ENCODE measurements around the gene NUAK1.

The NUAK1 gene

GRCh38 chr12:106108185-106108835 lies 30.4 kb downstream of the NUAK1 start:
- DNase-seq, result no peak

- no peak for DNase-seq
These were observed 31.2 kb downstream of the NUAK1 start for GRCh38 chr12:106107566-106107965.

DNA sequence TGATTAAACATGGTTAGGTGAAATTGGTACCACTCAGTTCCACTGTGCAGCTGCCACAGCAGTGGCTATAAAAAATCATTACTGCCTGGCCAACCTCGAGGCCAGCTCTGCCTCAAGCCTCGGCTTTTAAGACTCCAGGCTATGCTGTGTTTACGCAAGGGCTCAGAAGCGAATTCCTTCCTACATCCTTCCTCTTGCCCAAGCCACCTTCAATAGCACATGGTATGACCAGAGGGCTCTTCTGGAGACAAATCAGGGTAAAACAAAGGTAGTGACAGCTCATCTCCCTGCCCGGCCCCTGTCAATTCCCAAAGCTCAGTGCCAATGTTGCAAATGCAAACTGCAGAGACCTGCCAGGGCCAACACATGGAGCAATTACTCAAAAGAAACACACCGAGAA lies 31.9 kb downstream of the NUAK1 start:
- DNase-seq, result no peak

DNA sequence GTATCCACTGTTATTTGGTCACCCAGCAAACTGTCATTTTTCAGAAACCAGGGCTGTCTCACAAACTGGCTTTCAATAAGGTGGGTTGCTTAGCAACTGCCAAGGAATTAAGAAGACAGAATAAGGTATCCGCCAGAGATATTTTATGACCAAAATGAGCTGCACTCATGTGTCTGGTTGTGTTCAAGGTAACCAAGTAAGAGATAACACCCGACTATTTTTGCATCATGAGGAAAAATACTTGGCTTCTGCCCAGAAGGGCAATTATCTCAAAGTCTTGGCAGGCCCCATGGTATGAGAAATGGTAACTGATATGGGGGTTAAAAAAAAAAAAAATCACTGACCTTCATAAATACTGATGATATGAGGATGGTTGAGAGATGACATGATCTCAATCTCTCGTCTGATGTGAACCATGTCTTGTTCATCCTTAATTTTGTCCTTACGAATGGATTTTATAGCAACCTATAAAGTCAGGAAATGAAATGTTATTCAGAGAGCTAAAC lies 32.6 kb downstream of the NUAK1 start:
- DNase-seq, result no peak

GRCh38 chr12:106101803-106102202 lies 37.0 kb downstream of the NUAK1 start:
- no peak for DNase-seq

- no peak for DNase-seq
These were observed 40.0 kb downstream of the NUAK1 start for GRCh38 chr12:106098691-106099200.

DNA sequence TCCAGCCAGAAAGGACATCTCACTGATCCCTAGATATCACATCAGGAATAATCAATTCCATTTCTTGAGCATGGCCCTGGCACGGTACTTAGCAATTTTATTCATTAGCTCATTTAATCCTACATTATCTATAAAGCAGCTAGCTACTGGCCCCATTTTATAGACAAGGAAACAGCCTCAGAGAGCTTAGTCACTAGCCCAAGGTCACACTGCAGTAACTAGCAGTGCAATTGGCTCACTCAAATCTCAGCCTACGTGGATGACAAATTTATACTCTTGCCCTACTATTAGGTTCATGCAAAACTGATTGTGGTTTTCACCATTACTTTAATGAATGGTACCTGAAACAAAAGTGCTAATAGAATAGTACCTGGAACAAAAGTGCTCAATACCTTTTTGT lies 41.7 kb downstream of the NUAK1 start:
- DNase-seq, result no peak

DNA sequence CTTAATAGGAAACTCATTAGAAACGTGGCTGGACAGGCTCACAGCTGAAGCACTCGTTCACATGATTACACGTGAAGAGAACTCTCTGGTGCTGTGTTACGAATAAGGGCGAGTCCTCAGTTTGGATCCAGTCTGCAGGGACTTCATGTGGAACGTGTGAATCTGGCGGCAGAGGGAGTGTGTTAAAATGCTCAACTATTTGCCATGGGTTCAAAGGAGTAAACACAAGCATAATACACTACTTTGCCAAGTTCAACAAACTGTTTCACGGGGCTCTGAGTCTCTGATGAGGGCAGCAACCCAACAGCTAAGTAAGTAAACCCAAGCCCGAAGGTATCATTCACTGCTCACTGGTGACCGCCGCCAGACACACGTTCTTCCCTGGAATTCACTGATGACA lies 42.4 kb downstream of the NUAK1 start:
- DNase-seq, result no peak

DNA sequence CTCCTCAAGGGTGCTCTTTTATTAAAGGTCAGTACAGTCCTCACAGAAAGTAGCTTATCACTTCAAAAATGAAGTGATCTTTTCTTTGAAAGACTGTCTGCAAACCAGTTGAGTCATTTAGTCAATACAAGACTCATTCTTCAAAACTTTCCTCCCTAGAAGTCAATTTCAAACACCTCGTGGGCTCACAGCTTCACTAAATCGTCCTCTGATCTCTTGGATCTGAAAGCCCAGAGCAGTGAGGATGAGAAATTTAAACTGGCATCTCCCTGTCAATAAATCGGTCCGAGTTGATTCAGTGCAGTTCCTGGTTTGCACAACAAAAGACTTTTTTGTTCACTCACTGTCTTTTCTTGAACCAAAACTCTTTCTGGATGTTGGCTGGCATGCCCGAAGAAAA lies 44.5 kb downstream of the NUAK1 start:
- DNase-seq, result no peak

DNA sequence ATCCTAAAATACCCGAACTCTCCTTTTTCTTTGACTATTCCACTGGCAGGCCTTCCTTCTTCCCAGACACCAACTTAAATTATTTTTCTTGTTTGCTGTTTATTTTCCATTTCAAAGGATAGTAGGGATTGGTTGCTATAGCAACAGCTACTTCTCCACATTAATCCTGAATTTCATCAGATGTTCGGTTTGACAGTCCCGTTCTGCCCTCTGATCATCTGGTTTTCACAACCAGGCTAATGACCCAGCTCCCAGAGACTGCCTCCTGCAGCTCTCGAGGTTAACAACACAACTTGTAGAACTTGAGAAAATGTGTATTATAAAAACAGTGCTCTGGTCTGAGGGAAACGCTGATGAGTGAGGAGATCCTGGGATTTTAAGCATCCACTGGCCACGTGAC lies 45.5 kb downstream of the NUAK1 start:
- no peak for DNase-seq

DNA sequence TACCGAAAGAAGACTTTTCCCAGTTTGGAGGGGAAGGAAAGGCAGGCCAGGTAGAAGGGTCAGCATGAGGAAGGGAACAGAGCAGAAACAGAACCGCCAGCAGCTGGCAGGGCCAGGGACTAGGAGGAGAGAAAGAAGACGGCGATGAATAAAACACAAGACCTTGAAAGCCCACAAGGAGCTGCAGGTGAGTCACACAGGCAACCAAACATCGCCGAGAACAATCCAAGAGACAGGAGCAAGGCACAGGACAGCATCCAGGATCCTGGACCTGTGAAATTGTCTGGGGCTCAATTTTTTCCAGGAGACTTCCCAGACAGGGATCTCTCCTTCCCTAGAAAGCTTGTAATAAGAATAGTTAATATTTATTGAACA lies 47.3 kb downstream of the NUAK1 start:
- DNase-seq, result no peak

GRCh38 chr12:106090591-106091445 lies 47.9 kb downstream of the NUAK1 start:
- DNase-seq, result no peak

DNA sequence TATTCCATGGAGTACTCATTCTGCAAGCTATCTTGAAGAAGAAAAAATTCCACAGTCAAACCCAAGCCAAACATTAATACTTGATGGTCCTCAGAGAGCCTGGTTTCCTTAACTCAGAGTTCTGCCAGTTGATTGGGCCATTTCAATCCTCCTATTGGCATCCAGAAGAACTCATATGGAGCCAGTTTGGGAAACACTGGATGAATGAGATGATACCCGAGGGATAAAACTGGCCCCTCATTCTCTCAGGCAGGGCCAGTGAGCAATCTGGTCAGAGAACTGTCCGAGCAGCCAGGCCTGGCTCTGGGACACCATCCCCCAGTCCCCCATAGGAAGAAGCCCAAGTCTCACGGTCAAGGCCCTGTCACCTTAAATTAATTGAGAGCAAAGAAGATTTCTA lies 48.8 kb downstream of the NUAK1 start:
- no peak for DNase-seq

- DNase-seq, result no peak
These were observed 49.8 kb downstream of the NUAK1 start for GRCh38 chr12:106088811-106089485.

DNA sequence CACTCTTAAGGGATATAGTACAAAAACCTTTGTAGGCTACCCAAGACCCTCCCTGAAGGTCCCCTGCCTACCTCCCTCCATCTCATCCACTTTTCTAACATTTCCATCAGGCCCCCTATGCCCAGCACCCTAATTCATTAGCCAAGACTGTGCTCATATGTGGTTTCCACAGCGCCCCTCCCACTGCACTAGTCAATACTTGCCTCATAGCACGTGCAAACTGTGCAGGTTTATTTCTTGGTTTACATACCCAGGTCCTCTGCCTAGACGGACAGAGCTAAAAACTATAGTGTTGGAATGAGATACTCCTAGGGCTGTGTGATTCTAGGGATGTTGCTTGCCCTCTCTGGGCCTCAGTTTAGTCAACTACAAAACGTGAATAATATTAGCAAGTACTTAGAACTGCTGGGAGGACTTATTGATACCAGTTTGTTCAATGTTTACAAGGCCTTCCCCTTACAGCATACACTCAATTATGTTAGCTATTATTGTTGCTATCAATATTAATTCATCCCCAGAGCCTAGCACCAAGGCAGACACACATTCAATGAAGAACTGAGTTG lies 50.4 kb downstream of the NUAK1 start:
- DNase-seq, result no peak

DNA sequence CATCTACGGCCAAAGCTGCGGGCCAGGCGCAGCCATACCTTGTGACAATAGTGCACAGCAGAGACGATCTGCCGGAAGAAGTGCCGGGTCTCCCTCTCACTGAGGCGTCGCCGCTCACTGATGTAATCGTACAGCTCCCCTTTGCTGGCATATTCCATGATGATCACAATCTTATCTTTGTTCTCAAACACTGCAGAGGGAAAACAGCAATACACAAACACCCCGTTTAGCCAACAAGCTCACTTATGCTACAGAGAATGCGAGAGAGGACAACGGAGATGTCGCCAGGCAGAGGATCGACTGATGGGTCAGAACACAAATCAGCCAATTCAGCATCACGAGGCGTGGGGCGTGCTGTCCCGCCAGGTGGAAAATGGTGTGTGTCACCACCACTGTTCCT lies 52.1 kb downstream of the NUAK1 start:
- DNase-seq, result no peak

DNA sequence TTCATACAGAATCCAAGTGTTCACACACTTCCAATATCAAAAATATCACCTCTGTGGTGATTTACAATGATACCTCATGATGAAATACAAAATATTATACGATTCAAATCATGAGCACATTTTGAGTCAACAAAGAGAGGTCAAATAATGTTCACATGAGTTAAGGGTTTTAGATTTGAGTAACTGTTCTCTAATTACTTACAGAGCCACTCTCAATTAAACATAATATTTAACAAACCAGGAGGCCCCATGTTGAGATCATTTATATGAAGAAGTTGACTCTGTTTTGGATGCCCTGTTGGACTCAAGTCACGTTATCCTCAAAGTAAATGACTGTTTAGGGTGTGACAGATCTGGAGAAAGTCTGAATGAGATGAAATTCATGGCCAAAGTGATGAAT lies 53.5 kb downstream of the NUAK1 start:
- DNase-seq, result no peak

DNA sequence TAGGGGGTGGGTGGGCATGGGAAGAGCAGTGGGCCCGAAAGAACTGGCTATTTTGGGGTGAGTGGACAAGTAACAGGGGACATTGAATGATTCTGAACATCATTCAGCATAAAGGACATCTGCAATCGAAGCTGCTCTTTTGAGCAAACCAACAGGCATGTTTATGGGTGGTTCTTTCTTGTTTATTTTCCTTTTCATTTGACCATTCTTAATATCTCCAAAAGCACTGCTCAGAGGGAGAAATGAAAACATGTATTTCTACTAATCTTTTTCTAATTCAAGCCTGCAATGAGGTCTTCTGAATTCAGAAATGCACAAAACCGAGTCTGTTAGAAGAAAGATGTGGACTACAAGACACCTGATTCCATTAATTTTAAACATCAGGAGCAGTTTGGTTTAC lies 54.0 kb downstream of the NUAK1 start:
- DNase-seq, result no peak

DNA sequence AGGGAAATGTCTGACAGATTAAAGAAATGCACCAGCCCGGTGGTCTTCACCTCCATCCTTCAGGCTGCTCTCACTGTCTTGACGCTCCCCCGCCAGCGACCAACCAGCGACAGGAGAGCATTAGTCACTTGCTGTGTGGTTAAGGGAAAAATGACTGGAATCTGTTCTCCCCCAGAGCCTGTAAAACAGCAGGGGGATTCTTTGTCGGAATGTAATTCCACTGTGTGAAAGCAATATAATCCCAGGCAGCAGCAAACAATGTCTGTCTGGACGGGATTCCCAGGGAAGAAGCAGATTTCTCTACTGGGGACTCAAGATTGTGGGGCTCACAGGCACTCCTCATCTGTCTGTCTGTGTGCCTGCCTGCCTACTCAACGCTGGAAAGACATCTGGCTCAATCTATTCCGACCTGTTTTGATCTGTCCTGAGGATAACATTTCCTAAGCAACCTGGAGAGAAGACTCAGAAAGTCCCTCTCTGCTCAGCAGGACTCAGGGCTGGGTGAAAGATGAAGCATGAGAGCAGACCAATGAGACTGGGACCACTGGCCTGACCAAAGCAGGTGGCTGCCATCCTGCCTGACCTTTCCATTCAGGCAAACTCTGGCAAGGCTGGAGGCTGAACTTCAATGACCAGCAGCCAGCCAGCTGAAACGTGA lies 54.6 kb downstream of the NUAK1 start:
- DNase-seq, result no peak

- DNase-seq, result no peak
These were observed 56.3 kb downstream of the NUAK1 start for GRCh38 chr12:106082216-106083175.

GRCh38 chr12:106081606-106082005 lies 57.1 kb downstream of the NUAK1 start:
- no peak for DNase-seq

DNA sequence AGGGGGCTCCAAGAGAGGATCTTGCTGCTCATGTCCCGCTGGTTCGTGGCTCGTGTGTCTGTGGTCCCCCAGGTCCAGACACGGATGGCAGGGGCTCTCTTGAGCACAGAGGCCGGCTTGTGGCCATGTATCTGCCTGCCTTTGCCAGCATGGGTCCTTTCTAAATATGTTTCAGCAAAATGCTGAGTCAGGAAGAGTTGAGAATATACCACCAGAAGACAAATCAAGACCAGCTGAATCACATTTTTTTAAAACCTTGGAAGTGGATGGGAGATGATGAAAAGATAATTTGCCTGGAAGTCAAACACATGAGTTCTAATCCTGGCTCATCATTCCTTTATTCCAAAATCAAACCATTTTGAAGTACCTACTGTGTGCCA lies 58.0 kb downstream of the NUAK1 start:
- DNase-seq, result no peak
